ENCODE data around the gene FRMD4A.
"Not testable (repeated sequence)": the region's sequence is repeated elsewhere in the genome, so short reads cannot be mapped to it uniquely, and the experiment has no call there.

Gene FRMD4A

DNA sequence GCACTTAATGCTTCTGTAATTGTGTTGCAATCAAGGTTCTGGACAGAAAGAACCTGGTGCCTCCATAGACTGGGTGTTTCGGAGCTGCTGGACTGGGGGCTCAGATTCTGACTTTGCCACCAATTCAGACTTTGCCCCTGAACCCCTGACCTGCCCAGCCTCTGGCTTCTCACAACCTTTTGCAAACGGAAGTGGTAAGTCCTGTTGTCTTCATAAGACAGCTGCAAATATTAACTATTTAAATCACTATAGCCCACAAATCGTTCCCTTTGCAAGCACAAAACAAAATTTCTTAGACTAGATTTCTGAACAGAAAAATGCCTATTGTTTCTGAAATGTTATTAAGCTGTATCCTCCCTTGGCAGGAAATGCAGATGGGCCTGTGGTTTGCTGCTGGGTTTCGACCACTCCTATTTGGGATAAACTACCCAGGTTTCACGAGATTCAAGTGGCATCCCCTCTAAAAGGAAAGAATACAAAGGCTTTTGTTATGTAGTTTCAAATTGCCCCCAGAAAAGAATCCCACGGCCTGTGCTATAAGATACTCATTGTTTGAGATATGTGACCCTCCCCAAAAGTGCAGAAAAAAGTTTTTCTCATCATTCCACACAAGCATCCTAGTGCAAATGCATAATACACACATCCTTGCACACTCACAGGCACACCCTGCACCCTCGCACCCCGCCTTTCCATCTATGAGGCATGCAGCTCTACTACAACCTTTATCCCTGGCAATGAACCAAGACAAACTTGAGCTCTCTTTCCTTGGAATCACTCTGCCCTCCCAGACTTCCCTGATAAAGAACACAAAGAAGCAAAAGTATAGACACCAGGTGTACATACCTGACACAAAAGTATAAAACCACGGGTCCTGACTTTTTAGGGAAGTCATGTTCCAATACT, 534.8 kb downstream of the FRMD4A start:
- DNase-seq, result peak; percentile 35

DNA sequence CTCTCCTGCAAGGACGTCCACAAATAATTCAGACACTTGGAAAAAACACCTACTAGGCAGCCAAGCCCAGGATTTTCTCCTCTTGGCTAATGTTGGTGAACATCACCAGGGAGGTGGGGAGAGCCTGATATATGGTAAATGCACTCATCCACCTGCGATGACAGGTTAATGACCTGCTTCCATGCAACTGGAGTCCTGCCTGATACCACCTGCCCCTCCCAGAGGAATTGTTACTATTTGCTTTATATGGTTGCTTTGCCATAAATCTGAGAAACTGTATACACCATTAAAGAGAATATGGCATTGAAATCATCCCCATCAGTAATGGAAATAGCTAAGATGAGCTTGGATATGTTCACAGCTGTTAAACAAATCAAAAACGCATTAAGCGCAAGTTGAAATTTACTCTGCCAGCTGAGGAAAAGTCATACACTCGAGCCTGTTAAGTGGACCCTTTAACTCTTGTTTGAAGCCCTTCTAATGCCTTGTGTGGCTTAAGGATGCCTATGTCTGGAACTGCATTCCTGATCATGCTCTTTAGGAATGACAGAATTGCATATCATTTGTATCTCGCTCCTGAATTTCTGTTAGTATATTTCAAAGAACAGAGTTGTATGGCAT, 535.6 kb downstream of the FRMD4A start:
- DNase-seq, result no peak

DNA sequence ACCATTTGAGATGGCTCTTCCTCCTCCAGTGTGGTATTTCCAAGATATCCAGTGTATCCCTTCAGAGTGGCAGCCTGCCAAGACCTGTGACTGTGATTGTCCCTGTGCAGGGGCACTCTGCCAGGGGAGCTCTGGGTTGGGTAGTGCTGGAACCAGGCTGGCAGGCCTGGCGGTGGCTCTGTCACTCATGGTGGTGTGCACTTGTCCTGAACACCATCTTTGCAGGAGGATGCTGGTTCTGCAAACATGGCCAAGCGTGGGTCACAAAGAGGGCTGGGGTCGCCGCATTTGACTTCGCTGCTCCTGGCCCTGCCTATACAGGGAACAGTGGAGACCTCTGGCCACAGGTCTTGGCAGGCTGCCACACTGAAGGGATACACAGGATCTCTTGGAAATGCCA, 538.7 kb downstream of the FRMD4A start:
- no peak for DNase-seq

DNA sequence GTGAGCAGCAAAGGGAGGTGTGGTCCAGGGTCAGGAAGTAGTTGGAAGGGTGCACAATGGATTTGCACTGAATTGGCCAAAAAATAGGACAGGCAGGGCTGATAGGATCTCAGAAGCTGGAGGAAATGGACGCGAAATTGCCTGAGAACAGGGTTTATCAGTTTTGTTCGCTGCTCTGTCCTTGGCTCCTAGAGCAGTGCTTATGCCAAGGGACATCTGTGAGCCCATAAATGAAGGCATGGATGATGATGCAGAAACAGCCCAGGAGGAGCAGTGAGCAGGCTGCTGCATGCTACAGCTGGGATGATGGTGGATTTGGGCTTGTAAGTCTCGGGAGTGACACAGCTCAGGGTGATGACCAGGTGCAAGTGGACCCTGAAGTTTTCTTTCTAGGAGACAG, 539.2 kb downstream of the FRMD4A start:
- DNase-seq, result no peak

DNA sequence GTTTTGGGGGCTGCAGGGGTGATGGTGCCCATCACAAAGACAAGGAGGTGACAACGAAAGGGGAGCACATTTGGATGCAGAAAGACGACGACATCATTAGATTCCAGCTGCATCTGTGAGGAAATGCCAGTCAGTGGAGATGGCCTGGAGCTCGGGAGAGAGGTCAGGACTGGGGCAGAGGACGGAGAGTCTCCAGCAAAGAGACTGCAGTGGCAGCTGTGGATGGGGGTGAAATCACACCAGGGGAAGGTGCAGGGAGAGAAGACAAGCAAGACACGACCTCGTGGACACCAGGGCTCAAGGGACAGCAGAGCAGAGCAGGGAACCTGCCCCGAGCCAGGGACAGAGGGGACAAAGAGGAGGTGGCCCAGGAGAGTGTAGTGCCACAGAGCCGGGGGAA, 540.5 kb downstream of the FRMD4A start:
- no peak for DNase-seq

DNA sequence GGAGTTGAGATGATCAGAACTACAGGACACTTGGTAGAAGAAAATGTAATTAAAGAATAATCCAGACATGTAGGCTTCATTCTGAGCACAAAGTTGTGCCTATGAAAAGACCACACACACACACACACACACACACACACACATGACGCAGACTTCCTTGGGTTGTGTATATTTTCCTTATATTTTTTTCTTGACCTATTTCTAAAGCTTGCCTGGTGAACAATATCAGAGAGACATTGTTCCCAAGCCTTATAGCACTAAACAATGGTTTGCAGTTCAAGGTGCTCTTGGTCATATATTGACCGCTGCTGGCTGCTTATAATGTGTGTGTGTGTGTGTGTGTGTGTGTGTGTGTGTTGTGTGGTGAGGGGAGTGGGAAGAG, 541.3 kb downstream of the FRMD4A start:
- no peak for DNase-seq

DNA sequence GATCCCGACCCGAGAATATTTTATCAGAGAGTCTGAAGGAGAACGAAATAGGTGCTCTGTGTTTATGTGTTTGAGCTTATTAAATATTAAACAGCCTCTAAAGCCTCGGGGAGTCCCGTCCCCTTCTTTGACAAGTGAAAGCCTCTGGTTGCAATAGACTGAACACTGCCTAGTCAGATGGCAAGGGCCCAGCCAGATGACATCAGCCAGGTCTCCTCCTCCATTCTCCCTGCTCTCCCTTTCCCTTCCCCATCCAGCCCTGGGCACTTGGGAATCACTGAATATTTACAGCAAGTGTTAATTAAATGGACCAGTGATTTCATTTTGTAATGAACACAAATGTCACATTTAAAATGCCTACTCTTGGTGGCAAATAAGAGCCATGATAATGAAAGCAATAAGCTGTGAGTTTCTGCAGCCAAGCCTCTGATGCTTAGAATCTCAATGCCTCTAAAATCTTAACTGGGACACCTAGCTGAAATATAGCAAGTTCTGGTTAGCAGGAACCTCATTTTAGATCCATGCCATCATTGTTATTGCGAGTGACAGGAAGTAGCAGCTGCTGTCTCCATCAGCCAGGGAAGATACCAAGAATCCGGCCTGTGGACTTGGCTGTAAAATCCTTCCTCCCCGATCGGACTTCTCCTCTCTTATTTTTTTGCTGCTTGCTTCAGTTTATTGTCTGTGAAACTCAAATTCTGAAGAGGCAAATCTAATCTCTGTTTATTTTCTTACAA, 541.8 kb downstream of the FRMD4A start:
- peak; percentile 28 for DNase-seq

DNA sequence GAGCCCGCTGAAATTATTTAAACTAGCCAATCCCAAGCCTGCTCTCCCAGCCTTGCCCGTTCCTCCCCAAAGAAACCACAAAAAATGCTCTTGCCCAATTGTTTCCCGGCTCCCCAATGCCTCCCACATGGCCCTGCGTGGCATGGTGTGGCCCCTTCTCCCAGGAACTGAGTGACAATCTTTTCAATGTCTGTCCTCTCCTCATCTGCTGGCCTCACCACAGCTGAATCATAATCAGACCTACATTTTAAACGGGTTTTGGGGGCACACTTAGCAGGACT, 542.5 kb downstream of the FRMD4A start:
- DNase-seq, result no peak

DNA sequence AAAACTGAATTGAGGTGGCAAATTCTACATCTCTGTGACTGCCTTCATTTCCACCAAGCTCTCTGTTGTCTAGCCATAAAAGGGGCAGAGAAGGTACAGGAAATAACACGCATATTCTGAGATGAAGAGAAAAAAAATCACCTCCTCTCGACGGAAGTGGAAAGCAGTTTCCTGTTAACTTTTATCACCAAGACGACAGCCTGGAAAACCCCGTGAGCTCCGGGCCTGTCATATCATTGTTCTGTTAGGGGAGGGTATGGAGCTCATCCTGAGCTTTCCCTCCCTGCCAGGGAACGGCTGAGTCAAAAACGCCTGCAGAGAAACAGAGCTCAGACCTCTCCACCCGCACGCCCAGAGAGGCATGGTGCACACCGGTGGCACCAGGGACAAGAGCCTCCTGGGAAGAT, 543.7 kb downstream of the FRMD4A start:
- DNase-seq, result peak; percentile 93

DNA sequence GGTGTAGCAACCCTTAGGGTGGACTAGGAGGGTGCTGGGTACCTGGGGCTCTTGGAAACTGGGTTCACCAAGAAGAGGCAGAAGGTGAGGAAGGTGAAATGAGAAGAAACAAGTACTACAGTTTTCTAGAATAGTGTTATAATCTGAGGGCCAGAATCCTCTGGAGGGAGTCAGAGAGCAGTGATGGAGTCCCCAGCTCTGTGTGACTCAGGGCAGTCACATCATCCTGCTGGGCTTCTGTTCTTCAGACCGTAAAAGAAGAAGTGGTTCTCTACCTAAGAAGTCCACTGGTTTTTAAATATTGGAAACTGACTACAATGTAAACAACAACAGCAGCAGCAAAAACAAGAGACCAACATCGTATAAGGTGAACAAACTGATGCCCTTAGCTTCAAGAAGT, 546.7 kb downstream of the FRMD4A start:
- peak; percentile 70 for DNase-seq

DNA sequence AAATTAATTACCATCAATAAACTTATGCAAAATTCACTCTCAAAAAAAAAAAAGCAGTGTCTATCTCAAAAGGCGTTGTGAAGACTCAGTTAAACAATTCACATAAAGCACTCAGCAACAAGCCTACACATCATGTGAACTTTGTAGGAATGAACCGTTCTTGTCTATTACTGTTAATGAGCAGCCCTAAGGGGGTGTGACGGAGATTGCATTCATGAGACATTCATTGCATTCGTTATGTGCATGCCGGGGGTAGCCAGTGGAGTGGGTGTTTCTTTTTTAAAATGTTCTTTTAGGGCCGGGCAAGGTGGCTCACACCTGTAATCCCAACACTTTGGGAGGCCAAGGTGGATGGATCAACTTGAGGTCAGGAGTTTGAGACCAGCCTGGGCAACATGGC, 551.0 kb downstream of the FRMD4A start:
- DNase-seq, result no peak

DNA sequence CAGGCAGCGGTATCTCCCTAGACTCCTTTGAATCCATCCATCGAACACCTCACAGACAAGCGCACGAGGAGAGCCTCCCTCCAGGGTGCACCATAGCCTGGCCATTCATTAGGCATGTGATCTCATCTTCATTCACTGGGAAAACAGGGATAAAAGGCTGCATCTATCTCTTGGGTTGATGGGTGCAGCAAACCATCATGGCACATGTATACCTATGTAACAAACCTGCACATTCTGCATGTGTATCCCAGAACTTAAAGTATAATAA, 552.1 kb downstream of the FRMD4A start:
- not testable (repeated sequence) for DNase-seq

DNA sequence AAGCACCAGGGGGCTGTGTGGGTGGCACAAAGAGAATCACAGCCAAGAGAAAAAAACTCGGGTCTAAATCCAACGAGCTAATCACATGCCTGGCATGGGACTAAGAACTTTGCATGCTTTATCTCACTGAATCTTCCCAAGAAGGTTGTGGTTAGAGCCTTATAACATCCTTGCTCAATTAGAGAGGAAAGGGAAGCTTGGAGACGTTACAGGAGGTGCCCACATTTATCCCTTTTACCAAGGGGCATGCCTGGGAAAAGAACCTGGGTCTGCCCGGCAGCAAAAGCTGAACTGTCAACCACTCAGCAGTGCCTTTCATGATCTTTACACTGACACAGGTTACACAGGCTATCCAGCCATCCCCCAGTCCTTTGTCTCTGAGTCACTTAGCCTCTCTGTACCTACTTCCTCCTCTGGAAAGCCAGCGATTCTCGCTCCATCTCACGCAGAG, 553.8 kb downstream of the FRMD4A start:
- DNase-seq, result no peak

DNA sequence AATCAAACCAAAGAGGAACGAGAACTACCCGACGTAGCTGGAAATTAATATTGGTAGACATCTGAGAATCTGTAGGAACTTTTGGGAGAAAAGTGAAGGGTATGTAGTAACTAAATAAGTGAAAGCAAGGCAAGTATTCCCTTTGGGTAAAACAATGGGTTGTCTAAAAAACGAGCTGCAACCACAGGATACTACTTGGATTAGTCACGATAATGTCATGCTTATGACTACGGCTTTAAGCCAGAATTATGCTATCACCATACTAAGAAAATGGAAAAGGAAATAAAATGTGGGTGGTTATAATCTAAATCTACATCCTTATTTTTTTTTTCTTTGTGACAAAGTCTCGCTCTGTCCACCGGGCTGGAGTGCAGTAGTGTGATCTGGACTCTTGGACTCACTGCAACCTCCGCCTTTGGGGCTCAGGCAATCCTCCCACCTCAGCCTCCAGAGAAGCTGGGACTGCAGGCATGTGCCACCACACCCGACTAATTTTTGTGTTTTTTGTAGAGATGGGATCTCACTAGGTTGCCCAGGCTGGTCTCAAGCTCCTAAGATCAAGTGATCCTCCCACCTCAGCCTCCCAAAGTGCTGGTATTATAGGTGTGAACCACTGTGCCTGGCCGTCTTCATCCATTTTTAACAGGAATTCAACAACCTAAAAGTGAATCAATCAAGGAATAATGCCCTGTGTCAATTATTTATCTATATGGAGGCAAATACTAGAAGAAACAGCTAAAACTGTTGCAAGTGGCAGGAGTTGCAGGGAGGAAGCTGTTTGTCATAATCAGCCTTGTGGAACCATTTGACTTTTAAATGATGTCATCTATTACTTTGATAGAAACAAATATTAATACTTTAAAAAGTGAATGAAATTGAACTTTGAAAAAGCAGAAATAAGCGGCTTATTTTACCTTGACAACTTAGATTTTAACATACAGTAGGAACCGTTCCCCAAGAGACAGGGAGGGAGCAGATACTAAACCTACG, 554.6 kb downstream of the FRMD4A start:
- DNase-seq, result no peak

DNA sequence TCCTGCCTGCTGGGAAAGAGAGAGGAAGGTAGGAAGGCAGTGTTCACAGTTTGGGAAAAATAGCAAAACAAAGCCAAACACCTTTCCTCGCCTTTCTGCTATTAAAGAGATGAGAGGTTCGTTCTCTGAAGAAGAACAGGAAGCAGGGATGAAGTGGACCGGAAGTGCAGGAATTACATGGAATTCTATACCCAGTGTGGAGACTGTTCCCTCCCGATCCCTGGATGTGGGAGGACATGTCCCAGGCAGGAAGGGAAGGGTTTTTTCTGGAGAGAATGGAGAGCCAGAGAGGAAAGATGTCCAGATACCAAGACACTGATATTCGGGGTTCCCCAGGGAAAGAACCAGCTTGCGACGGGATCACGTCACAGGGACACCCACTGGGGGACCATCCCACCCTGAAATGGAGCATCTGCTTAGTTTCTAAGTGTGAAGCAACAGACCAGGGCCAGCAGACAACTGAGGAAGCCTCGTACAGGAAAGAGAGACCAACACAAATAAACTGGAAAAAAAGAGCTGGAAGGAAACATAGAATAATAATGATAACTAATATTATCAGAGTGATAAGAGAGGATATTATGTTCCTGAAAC, 556.3 kb downstream of the FRMD4A start:
- DNase-seq, result no peak

DNA sequence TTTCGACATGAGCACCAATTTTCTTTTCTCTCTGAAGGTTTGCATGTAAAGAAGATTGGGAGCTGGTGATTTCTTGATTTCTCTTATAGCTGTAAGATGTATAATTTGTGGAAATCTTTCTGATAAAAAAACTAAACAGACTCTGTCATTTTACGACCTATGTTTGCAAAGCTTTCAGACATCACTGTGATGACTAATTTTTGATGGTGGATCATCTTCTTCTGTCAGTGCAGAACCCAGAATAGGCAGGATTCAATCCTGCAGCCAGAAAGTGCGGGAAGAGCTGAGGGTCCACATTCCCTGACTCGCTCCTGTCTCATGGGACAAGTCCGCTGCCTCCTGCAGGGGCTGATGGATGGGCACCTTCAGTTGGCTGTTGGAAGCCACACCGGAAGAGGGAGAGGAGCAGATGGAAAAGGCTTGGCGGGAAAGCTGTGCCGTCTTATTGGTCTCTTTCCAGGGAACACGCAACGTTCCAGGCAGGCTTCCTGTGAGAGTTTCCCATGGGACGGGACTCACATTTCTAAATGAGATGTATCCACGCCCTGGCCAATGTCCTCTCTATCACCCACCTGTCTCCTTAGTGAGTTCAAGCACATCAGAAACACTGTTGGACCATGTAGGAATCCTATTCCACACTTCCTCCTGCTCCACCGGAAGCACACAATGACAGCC, 557.1 kb downstream of the FRMD4A start:
- no peak for DNase-seq

DNA sequence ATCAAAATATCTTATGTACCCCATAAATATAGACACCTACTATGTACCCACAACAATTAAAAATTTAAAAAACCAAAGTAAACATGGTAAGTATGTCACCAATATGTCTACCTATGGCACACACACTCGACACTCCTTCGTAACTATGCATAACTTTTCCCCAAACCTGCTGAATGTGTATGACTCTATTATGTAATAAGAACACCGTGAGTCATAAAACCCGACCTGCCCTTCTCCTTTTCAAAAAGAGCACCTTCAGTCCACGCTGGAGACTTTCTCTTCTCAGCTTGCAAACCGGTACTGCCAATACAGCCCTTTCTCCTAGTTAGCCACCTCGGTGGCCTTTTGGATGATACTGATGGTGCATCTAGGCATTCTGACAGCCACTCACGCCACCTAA, 557.7 kb downstream of the FRMD4A start:
- DNase-seq, result no peak

DNA sequence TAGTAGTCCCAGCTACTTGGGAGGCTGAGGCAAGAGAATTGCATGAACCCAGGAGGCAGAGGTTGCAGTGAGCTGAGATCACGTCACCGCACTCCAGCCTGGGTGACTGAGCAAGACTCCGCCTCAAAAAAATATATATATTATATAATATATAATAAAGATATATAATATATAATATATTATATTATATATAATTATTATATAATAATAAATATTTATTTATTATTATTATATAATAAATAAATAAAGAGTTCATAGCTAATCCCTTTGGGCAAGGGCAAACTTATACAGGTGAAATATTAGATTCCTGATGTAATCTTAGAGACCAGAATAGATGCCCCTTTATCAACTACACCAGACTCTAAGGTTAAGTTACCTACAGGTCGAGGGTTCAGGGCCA, 558.7 kb downstream of the FRMD4A start:
- DNase-seq, result no peak

DNA sequence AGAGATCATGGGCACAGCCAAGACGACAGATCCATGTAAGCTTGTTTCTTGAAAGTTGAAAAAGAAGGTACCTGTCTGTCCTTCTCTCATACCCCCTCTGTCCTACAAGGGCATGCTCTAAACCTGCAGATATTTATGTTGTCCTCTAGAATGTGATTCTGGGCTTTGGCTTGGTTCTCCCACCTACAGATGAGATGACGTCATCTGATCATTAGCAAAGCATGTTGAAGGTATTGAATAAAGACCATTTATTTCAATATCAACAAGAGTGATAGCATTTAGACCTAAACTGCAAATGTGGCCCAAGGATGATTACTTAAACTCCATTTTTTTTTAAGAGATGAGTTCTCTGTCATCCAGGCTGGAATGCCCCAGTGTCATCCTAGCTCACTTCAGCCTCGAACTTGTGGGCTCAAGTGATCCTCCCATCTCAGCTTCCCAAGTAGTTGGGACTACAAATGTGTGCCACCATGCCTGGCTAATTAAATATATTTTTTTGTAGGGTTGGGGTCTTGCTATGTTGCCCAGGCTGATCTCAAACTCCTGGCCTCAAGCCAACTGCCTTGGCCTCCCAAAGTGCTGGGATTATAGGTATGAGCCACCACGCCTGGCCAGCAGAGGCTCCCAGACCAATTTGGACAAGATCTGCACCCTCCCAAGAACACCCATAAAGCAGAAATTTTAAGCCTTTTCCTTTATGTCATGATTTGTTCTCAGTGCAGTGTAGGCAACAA, 559.8 kb downstream of the FRMD4A start:
- DNase-seq, result no peak

DNA sequence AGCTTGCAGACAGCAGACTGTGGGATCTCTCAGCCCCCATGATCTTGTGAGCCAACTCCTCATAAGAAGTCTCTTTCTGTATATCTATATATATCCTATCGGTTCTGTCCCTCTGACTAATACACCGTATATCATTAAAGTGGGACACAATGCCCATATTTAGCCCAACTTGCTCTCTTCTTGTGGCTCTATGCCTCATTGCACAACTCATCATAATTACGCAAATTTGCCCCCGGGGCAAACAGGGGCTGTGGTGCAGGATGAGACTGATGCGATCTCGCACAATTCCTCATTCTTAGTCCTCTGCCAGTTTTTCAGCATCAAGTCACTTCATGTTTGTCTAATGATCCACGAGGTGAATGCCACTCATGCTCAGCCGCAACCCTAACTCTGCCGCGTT, 560.8 kb downstream of the FRMD4A start:
- no peak for DNase-seq

DNA sequence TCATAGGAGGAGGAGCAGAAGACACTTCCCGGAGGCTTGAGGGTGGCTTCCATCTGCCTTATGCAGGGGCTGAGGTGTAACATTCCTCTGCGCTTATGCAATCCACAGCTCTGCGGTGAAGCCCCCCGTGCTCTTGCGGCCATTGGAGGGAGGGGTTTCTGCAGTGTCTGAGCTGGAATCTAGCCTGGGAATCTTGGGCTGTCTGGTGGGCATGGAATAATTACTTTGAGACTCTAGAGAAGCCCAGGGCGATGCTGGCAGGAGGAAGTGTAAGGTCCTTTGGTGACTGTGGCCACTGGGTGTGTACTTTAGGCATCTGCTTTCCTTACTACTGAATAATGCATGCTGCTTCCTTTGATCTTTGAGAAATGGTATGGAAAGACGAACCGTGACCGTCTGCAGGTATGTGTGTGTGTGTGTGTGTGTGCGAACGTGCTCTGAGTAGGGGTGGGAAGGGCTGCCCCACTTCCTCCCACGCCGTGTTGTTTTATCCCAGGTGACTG, 563.0 kb downstream of the FRMD4A start:
- DNase-seq, result no peak

Data from CD4-positive, alpha-beta T cell treated with Interleukin-21 for 1 hour (primary cell).